HepG2 (cell line): Measurements from ENCODE around the gene CA6. TPM values are rescaled to one million over a fixed set of nuclear protein-coding genes. Genes with fewer than 3 reads are reported as not detected.

Source experiments
- ARID5B ChIP-seq: IDR thresholded peaks from 2 replicates; pipeline ENCODE4 v1.4.0; 2020; ENCODE audit warnings: mild to moderate bottlenecking, missing genetic modification reagents
- EEA1 ChIP-seq: sonication (generic); formaldehyde crosslinking; IDR thresholded peaks from 2 replicates; pipeline ENCODE4 v1.5.1; 2020; ENCODE audit warnings: mild to moderate bottlenecking, missing genetic modification reagents, borderline replicate concordance
- FOSL2 ChIP-seq: sonication (generic); formaldehyde crosslinking; IDR thresholded peaks from 2 replicates; pipeline ENCODE4 v1.4.0; 2020; ENCODE audit warnings: missing genetic modification reagents
- GABPA ChIP-seq, 2 experiments: IDR thresholded peaks; 2 replicates each; pipeline ENCODE4 v1.6.1; 2011 to 2016; ENCODE audit warnings: low read depth in 2 of 2, low read length in 1 of 2, missing biosample characterization in 1 of 2, missing genetic modification characterization in 1 of 2
- XRCC5 ChIP-seq: fragments of 200-400 bp; formaldehyde crosslinking; optimal IDR thresholded peaks from 2 replicates; pipeline ENCODE3; 2017; ENCODE audit warnings: mild to moderate bottlenecking, low read length
- ZBTB42 ChIP-seq: sonication (generic); formaldehyde crosslinking; IDR thresholded peaks from 2 replicates; pipeline ENCODE4 v1.5.0; 2020; ENCODE audit warnings: mild to moderate bottlenecking, missing genetic modification reagents
- ZNF180 ChIP-seq: sonication (generic); formaldehyde crosslinking; IDR thresholded peaks from 2 replicates; pipeline ENCODE4 v1.4.0; 2020; ENCODE audit warnings: low read depth, missing genetic modification reagents, borderline replicate concordance
- ZNF644 ChIP-seq: IDR thresholded peaks from 2 replicates; pipeline ENCODE4 v1.6.1; 2016; ENCODE audit warnings: low read depth
- ZSCAN29 ChIP-seq: sonication (generic); formaldehyde crosslinking; conservative IDR thresholded peaks from 2 replicates; pipeline ENCODE4 v1.4.0; 2020; ENCODE audit warnings: mild to moderate bottlenecking, missing genetic modification reagents
- polyA plus RNA-seq, 8 experiments: library from polyadenylated mRNA; depleted of rRNA in 3 of 8; stranded (reverse) in 7 of 8; unstranded in 1 of 8; fragments of >200 nt; fragmentation: Illumina TruSeq in 4 of 8; extraction: Trizol in 4 of 8; gene quantifications; 2 replicates each; pipeline versions ENCODE4 v1.2.1 to v1.2.3, GENCODE V29; 2011 to 2016; ENCODE audit warnings: low read depth in 4 of 8, missing spikeins in 1 of 8, mixed read lengths in 1 of 8; ENCODE audit not compliant: insufficient read depth in 1 of 8
- total RNA-seq, 5 experiments: library from RNA; depleted of rRNA; stranded (reverse); fragments of >200 nt; fragmentation: Illumina TruSeq; extraction: Trizol; gene quantifications; 2 replicates each; pipeline ENCODE4 v1.2.3, GENCODE V29; 2016; ENCODE audit warnings: low read depth in 1 of 5
- TF ChIP-seq, protein P1 (sequence below): sonication (generic); formaldehyde crosslinking; IDR thresholded peaks from 2 replicates; pipeline ENCODE4 v1.9.0; 2022; ENCODE audit warnings: missing genetic modification reagents, mild to moderate bottlenecking, borderline replicate concordance
- TF ChIP-seq, protein P2 (sequence below): sonication (generic); formaldehyde crosslinking; conservative IDR thresholded peaks from 2 replicates; pipeline ENCODE4 v1.4.0; 2020; ENCODE audit warnings: missing genetic modification reagents
- TF ChIP-seq, protein P3 (sequence below): sonication (generic); formaldehyde crosslinking; IDR thresholded peaks from 2 replicates; pipeline ENCODE4 v1.5.1; 2020; ENCODE audit warnings: mild to moderate bottlenecking, missing genetic modification reagents, borderline replicate concordance
- TF ChIP-seq, protein P4 (sequence below): fragments of 450-650 bp; IDR thresholded peaks from 2 replicates; pipeline ENCODE4 v1.6.1; 2016

Gene CA6
- total and polyA plus RNA-seq, 2 of the 13 experiments (the other 11 are each of a cell fraction or from before 2014, with no cell fraction given): not detected

DNA sequence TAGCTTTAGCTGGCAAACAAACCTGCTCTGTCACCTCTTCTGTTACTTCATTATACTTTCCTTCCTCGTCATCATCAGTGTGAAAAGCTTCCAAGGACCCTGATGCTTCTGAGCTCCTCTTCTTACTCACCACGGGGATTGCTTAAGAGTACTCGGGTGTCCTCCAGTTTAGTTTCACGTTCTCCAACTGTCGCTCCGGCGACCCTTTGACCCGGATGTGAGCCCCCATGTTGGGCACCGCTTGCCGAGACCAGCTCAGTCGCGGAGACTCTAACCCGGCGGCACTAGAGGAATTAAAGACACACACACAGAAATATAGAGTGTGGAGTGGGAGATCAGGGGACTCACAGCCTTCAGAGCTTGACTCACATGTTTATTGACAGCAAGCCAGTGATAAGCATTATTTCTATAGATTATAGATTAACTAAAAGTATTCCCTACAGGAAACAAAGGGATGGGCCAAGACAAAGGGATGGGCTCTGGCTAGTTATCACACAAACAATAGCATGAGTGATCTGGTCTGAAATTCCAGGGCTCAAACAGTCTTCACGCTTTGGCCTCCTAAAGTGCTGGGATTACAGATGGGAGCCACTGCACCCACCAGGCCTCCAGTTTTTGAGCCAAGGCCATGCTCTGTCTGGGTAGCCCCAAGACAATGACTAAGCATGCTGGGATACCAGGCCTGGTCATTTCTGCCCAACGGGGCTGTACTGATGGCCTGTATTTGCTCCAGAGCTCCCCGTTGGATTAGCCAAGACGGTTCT, 37.1 kb upstream of the CA6 start (continued):
- TF ChIP-seq, protein P1, sequence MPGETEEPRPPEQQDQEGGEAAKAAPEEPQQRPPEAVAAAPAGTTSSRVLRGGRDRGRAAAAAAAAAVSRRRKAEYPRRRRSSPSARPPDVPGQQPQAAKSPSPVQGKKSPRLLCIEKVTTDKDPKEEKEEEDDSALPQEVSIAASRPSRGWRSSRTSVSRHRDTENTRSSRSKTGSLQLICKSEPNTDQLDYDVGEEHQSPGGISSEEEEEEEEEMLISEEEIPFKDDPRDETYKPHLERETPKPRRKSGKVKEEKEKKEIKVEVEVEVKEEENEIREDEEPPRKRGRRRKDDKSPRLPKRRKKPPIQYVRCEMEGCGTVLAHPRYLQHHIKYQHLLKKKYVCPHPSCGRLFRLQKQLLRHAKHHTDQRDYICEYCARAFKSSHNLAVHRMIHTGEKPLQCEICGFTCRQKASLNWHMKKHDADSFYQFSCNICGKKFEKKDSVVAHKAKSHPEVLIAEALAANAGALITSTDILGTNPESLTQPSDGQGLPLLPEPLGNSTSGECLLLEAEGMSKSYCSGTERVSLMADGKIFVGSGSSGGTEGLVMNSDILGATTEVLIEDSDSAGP (CRISPR knock-in tag): peak; percentile 83
- TF ChIP-seq, protein P2, sequence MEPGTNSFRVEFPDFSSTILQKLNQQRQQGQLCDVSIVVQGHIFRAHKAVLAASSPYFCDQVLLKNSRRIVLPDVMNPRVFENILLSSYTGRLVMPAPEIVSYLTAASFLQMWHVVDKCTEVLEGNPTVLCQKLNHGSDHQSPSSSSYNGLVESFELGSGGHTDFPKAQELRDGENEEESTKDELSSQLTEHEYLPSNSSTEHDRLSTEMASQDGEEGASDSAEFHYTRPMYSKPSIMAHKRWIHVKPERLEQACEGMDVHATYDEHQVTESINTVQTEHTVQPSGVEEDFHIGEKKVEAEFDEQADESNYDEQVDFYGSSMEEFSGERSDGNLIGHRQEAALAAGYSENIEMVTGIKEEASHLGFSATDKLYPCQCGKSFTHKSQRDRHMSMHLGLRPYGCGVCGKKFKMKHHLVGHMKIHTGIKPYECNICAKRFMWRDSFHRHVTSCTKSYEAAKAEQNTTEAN (CRISPR knock-in tag): no peak
- TF ChIP-seq ARID5B (peak; percentile 33; the same call in 1 of the 2 replicates), FOSL2 (peak; percentile 19; the same call in 1 of the 2 replicates), ZBTB42 (CRISPR knock-in tag) (no peak), EEA1 (CRISPR knock-in tag) (no peak), ZSCAN29 (CRISPR knock-in tag) (no peak), ZNF644 (CRISPR knock-in tag) (peak; percentile 39; the same call in 1 of the 2 replicates), ZNF180 (CRISPR knock-in tag) (no peak), GABPA (IDR thresholded peaks at IDR 0.05; ENCODE audit: low read depth, low read length) (no peak), GABPA (CRISPR knock-in tag; IDR thresholded peaks at IDR 0.05; ENCODE audit: low read depth) (peak; percentile 65), XRCC5 (no peak)
- TF ChIP-seq, protein P3, sequence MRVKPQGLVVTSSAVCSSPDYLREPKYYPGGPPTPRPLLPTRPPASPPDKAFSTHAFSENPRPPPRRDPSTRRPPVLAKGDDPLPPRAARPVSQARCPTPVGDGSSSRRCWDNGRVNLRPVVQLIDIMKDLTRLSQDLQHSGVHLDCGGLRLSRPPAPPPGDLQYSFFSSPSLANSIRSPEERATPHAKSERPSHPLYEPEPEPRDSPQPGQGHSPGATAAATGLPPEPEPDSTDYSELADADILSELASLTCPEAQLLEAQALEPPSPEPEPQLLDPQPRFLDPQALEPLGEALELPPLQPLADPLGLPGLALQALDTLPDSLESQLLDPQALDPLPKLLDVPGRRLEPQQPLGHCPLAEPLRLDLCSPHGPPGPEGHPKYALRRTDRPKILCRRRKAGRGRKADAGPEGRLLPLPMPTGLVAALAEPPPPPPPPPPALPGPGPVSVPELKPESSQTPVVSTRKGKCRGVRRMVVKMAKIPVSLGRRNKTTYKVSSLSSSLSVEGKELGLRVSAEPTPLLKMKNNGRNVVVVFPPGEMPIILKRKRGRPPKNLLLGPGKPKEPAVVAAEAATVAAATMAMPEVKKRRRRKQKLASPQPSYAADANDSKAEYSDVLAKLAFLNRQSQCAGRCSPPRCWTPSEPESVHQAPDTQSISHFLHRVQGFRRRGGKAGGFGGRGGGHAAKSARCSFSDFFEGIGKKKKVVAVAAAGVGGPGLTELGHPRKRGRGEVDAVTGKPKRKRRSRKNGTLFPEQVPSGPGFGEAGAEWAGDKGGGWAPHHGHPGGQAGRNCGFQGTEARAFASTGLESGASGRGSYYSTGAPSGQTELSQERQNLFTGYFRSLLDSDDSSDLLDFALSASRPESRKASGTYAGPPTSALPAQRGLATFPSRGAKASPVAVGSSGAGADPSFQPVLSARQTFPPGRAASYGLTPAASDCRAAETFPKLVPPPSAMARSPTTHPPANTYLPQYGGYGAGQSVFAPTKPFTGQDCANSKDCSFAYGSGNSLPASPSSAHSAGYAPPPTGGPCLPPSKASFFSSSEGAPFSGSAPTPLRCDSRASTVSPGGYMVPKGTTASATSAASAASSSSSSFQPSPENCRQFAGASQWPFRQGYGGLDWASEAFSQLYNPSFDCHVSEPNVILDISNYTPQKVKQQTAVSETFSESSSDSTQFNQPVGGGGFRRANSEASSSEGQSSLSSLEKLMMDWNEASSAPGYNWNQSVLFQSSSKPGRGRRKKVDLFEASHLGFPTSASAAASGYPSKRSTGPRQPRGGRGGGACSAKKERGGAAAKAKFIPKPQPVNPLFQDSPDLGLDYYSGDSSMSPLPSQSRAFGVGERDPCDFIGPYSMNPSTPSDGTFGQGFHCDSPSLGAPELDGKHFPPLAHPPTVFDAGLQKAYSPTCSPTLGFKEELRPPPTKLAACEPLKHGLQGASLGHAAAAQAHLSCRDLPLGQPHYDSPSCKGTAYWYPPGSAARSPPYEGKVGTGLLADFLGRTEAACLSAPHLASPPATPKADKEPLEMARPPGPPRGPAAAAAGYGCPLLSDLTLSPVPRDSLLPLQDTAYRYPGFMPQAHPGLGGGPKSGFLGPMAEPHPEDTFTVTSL (CRISPR knock-in tag): 0 out of 2 replicates have a peak, but pooled peaks have one; percentile 21
- TF ChIP-seq, protein P4, sequence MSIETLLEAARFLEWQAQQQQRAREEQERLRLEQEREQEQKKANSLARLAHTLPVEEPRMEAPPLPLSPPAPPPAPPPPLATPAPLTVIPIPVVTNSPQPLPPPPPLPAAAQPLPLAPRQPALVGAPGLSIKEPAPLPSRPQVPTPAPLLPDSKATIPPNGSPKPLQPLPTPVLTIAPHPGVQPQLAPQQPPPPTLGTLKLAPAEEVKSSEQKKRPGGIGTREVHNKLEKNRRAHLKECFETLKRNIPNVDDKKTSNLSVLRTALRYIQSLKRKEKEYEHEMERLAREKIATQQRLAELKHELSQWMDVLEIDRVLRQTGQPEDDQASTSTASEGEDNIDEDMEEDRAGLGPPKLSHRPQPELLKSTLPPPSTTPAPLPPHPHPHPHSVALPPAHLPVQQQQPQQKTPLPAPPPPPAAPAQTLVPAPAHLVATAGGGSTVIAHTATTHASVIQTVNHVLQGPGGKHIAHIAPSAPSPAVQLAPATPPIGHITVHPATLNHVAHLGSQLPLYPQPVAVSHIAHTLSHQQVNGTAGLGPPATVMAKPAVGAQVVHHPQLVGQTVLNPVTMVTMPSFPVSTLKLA: no peak
